ENCODE results near the gene EPB41L4B.
A peak's percentile ranks its signal among the peaks of the same experiment; 100 is the strongest.

Gene EPB41L4B

GRCh38 chr9:109171926-109172325 lies 148.9 kb downstream of the EPB41L4B start:
- Histone ChIP-seq H3K27me3 (replicated peaks; ENCODE audit: control insufficient read depth, insufficient read depth, low read length) (peaks cover 13% of the 10 kb centered on the region), H3K36me3 (ENCODE audit: control insufficient read depth, insufficient read depth, low read length, severe bottlenecking) (no peaks in the 10 kb centered on the region), H3K9me3 (ENCODE audit: control insufficient read depth, low read length) (no peaks in the 10 kb centered on the region), H3K9ac (ENCODE audit: low read length) (no peak overlapping the region), H3K4me1 (ENCODE audit: control insufficient read depth, insufficient read depth, low read length) (no peaks in the 10 kb centered on the region), H3K4me3 (ENCODE audit: low read length) (no peak overlapping the region)
- no peak for DNase-seq (ENCODE audit: low read depth)

GRCh38 chr9:109168170-109168569 lies 152.7 kb downstream of the EPB41L4B start:
- H3K4me3 ChIP-seq (ENCODE audit: low read length), result no peak overlapping the region
- no peaks in the 10 kb centered on the region for H3K36me3 ChIP-seq (ENCODE audit: control insufficient read depth, insufficient read depth, low read length, severe bottlenecking)
- H3K4me1 ChIP-seq (ENCODE audit: control insufficient read depth, insufficient read depth, low read length), result no peaks in the 10 kb centered on the region
- no peak overlapping the region for H3K9ac ChIP-seq (ENCODE audit: low read length)
- peaks cover 15% of the 10 kb centered on the region for H3K9me3 ChIP-seq (ENCODE audit: control insufficient read depth, low read length)
- peaks cover 34% of the 10 kb centered on the region for H3K27me3 ChIP-seq (replicated peaks; ENCODE audit: control insufficient read depth, insufficient read depth, low read length)
- DNase-seq (ENCODE audit: low read depth), result no peak

- no peaks in the 10 kb centered on the region for H3K4me1 ChIP-seq (ENCODE audit: control insufficient read depth, insufficient read depth, low read length)
- DNase-seq (ENCODE audit: low read depth), result no peak
- no peaks in the 10 kb centered on the region for H3K36me3 ChIP-seq (ENCODE audit: control insufficient read depth, insufficient read depth, low read length, severe bottlenecking)
- H3K9me3 ChIP-seq (ENCODE audit: control insufficient read depth, low read length), result peaks cover 15% of the 10 kb centered on the region
- no peak overlapping the region for H3K4me3 ChIP-seq (ENCODE audit: low read length)
- H3K9ac ChIP-seq (ENCODE audit: low read length), result no peak overlapping the region
- peaks cover 38% of the 10 kb centered on the region for H3K27me3 ChIP-seq (replicated peaks; ENCODE audit: control insufficient read depth, insufficient read depth, low read length)
Measured at GRCh38 chr9:109167716-109168115, 153.1 kb downstream of the EPB41L4B start.

- Histone ChIP-seq H3K4me1 (ENCODE audit: control insufficient read depth, insufficient read depth, low read length) (no peaks in the 10 kb centered on the region), H3K36me3 (ENCODE audit: control insufficient read depth, insufficient read depth, low read length, severe bottlenecking) (no peaks in the 10 kb centered on the region), H3K9me3 (ENCODE audit: control insufficient read depth, low read length) (peaks cover 15% of the 10 kb centered on the region), H3K27me3 (replicated peaks; ENCODE audit: control insufficient read depth, insufficient read depth, low read length) (peaks cover 43% of the 10 kb centered on the region), H3K9ac (ENCODE audit: low read length) (no peak within 1 kb of the TSS), H3K4me3 (ENCODE audit: low read length) (peak within 1 kb of the TSS; percentile 54)
- peak; percentile 33 for DNase-seq (ENCODE audit: low read depth)
Measured at GRCh38 chr9:109166771-109167601, 153.9 kb downstream of the EPB41L4B start, which contains the start of gene FRRS1L. Gene FRRS1L, minus strand, starts transcription at chr9:109167249. Its CDS starts 111 bp downstream, at chr9:109167138.

- H3K4me1 ChIP-seq (ENCODE audit: control insufficient read depth, insufficient read depth, low read length), result no peaks in the 10 kb centered on the region
- no peak for DNase-seq (ENCODE audit: low read depth)
- no peak overlapping the region for H3K4me3 ChIP-seq (ENCODE audit: low read length)
- peaks cover 15% of the 10 kb centered on the region for H3K9me3 ChIP-seq (ENCODE audit: control insufficient read depth, low read length)
- no peak overlapping the region for H3K9ac ChIP-seq (ENCODE audit: low read length)
- no peaks in the 10 kb centered on the region for H3K36me3 ChIP-seq (ENCODE audit: control insufficient read depth, insufficient read depth, low read length, severe bottlenecking)
- H3K27me3 ChIP-seq (replicated peaks; ENCODE audit: control insufficient read depth, insufficient read depth, low read length), result peaks cover 43% of the 10 kb centered on the region
Measured at GRCh38 chr9:109166171-109166770, 154.6 kb downstream of the EPB41L4B start.

GRCh38 chr9:109164042-109164441 lies 156.8 kb downstream of the EPB41L4B start:
- H3K36me3 ChIP-seq (ENCODE audit: control insufficient read depth, insufficient read depth, low read length, severe bottlenecking), result no peaks in the 10 kb centered on the region
- H3K4me1 ChIP-seq (ENCODE audit: control insufficient read depth, insufficient read depth, low read length), result no peaks in the 10 kb centered on the region
- peaks cover 39% of the 10 kb centered on the region for H3K27me3 ChIP-seq (replicated peaks; ENCODE audit: control insufficient read depth, insufficient read depth, low read length)
- no peak overlapping the region for H3K4me3 ChIP-seq (ENCODE audit: low read length)
- no peak for DNase-seq (ENCODE audit: low read depth)
- no peak overlapping the region for H3K9ac ChIP-seq (ENCODE audit: low read length)
- peaks cover 15% of the 10 kb centered on the region for H3K9me3 ChIP-seq (ENCODE audit: control insufficient read depth, low read length)

DNA sequence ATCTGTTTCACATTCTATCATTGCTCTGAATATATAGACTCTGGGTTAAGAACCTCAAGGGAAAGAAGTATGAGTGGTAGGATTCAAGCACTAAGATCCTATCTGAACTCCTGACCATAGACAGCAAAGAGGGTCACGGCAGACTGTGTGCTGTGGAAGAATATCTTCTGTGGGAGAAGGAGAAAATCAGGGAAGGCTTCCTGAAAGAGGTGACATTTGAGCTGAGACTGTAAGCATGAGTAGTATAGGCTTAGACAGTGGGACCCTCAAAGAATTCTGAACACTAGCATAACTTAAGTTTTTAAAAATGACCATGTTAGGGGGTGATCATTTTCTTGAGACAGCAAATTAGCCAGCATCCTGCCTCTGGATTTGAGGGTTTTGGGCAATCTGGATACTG lies 157.7 kb downstream of the EPB41L4B start:
- H3K9ac ChIP-seq (ENCODE audit: low read length), result no peak overlapping the region
- peaks cover 15% of the 10 kb centered on the region for H3K9me3 ChIP-seq (ENCODE audit: control insufficient read depth, low read length)
- H3K27me3 ChIP-seq (replicated peaks; ENCODE audit: control insufficient read depth, insufficient read depth, low read length), result peaks cover 39% of the 10 kb centered on the region
- H3K4me3 ChIP-seq (ENCODE audit: low read length), result no peak overlapping the region
- no peaks in the 10 kb centered on the region for H3K4me1 ChIP-seq (ENCODE audit: control insufficient read depth, insufficient read depth, low read length)
- no peaks in the 10 kb centered on the region for H3K36me3 ChIP-seq (ENCODE audit: control insufficient read depth, insufficient read depth, low read length, severe bottlenecking)
- no peak for DNase-seq (ENCODE audit: low read depth)

- H3K36me3 ChIP-seq (ENCODE audit: control insufficient read depth, insufficient read depth, low read length, severe bottlenecking), result no peaks in the 10 kb centered on the region
- H3K9ac ChIP-seq (ENCODE audit: low read length), result no peak overlapping the region
- DNase-seq (ENCODE audit: low read depth), result no peak
- H3K4me1 ChIP-seq (ENCODE audit: control insufficient read depth, insufficient read depth, low read length), result no peaks in the 10 kb centered on the region
- no peak overlapping the region for H3K4me3 ChIP-seq (ENCODE audit: low read length)
- H3K27me3 ChIP-seq (replicated peaks; ENCODE audit: control insufficient read depth, insufficient read depth, low read length), result peaks cover 36% of the 10 kb centered on the region
- peaks cover 15% of the 10 kb centered on the region for H3K9me3 ChIP-seq (ENCODE audit: control insufficient read depth, low read length)
Measured at GRCh38 chr9:109162677-109163076, 158.2 kb downstream of the EPB41L4B start.

- H3K36me3 ChIP-seq (ENCODE audit: control insufficient read depth, insufficient read depth, low read length, severe bottlenecking), result no peaks in the 10 kb centered on the region
- peaks cover 15% of the 10 kb centered on the region for H3K9me3 ChIP-seq (ENCODE audit: control insufficient read depth, low read length)
- peaks cover 30% of the 10 kb centered on the region for H3K27me3 ChIP-seq (replicated peaks; ENCODE audit: control insufficient read depth, insufficient read depth, low read length)
- no peak overlapping the region for H3K4me3 ChIP-seq (ENCODE audit: low read length)
- no peaks in the 10 kb centered on the region for H3K4me1 ChIP-seq (ENCODE audit: control insufficient read depth, insufficient read depth, low read length)
- no peak overlapping the region for H3K9ac ChIP-seq (ENCODE audit: low read length)
- no peak for DNase-seq (ENCODE audit: low read depth)
Measured at GRCh38 chr9:109161471-109161870, 159.4 kb downstream of the EPB41L4B start.

DNA sequence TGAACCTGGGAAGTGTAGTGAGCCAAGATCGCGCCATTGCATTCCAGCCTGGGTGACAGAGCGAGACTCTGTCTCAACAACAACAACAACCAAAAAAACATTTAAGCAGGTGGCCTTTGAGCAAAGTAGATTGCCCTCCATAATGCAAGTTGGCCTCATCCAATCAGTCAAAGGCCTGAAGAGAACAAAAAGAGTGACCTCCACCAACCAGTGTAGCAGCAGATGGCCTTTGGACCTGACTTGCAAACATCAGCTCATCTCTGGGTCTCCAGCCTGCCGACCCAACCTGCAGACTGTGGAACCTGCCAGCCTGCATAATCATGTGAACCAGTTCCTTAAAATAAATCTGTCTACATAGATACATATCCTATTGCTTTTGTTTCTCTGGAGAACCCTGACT lies 161.3 kb downstream of the EPB41L4B start:
- Histone ChIP-seq H3K27me3 (replicated peaks; ENCODE audit: control insufficient read depth, insufficient read depth, low read length) (peaks cover 16% of the 10 kb centered on the region), H3K9me3 (ENCODE audit: control insufficient read depth, low read length) (peaks cover under 1% of the 10 kb centered on the region), H3K9ac (ENCODE audit: low read length) (no peak overlapping the region), H3K36me3 (ENCODE audit: control insufficient read depth, insufficient read depth, low read length, severe bottlenecking) (no peaks in the 10 kb centered on the region), H3K4me3 (ENCODE audit: low read length) (no peak overlapping the region), H3K4me1 (ENCODE audit: control insufficient read depth, insufficient read depth, low read length) (no peaks in the 10 kb centered on the region)
- DNase-seq (ENCODE audit: low read depth), result no peak

DNA sequence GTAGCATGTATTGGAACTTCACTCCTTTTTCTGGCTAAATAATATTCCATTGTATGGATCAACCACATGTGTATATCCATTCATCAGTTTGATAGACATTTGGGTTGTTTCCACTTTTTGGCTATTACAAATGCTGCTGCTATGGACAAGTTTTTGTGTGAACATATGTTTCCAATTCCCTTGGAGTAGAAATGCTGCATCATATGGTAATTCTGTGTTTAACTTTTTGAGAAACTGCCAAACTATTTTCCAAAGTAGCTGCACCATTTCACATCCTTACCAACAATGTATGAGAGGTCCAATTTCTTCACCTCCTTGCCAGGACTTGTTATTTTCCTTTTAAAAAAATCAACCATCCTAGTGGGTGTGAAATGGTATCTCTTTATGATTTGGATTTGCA lies 162.2 kb downstream of the EPB41L4B start:
- Histone ChIP-seq H3K4me1 (ENCODE audit: control insufficient read depth, insufficient read depth, low read length) (no peaks in the 10 kb centered on the region), H3K27me3 (replicated peaks; ENCODE audit: control insufficient read depth, insufficient read depth, low read length) (peaks cover 20% of the 10 kb centered on the region), H3K4me3 (ENCODE audit: low read length) (no peak overlapping the region), H3K36me3 (ENCODE audit: control insufficient read depth, insufficient read depth, low read length, severe bottlenecking) (no peaks in the 10 kb centered on the region), H3K9ac (ENCODE audit: low read length) (no peak overlapping the region), H3K9me3 (ENCODE audit: control insufficient read depth, low read length) (peaks cover 4% of the 10 kb centered on the region)
- DNase-seq (ENCODE audit: low read depth), result peak; percentile 44
